Fibroblast of lung (primary cell): Measurements from ENCODE around the gene TCFL5. TPM values are rescaled to one million over a fixed set of nuclear protein-coding genes. Genes with fewer than 3 reads are reported as not detected.

Experiments
- DNase-seq, 2 donors: peaks; one replicate each; pipeline versions ENCODE4 v3.0.0 to v3.0.0-alpha.2; 2010; ENCODE audit warnings: low read depth in 2 of 2
- H2AFZ ChIP-seq: 2 replicates; pipeline ENCODE4 v1.5.1; 2012; ENCODE audit warnings: low read length, control low read depth, inconsistent platforms
- H3K27ac ChIP-seq: 2 replicates; pipeline ENCODE4 v1.5.1; 2011; ENCODE audit warnings: low read length, control low read depth; ENCODE audit not compliant: insufficient read depth
- H3K27me3 ChIP-seq: 2 replicates; pipeline ENCODE4 v1.5.1; 2011; ENCODE audit warnings: mild to moderate bottlenecking, low read length; ENCODE audit not compliant: control insufficient read depth, insufficient read depth
- H3K36me3 ChIP-seq: 2 replicates; pipeline ENCODE4 v1.5.1; 2011; ENCODE audit warnings: low read length; ENCODE audit not compliant: control insufficient read depth, insufficient read depth
- H3K4me1 ChIP-seq: 2 replicates; pipeline ENCODE4 v1.5.1; 2011; ENCODE audit warnings: low read length; ENCODE audit not compliant: control insufficient read depth, insufficient read depth; ENCODE audit errors: extremely low read depth
- H3K4me2 ChIP-seq: 2 replicates; pipeline ENCODE4 v1.5.1; 2011; ENCODE audit warnings: low read length, control low read depth; ENCODE audit not compliant: insufficient read depth; ENCODE audit errors: extremely low read depth
- H3K4me3 ChIP-seq, 4 experiments: fragments of 200-600 bp in 1 of 4; sonication (generic) in 1 of 4; replicated peaks in 1 of 4; 2 replicates each; pipeline ENCODE4 v1.5.1; 2011 to 2016; ENCODE audit warnings: low read length in 4 of 4, low read depth in 3 of 4, mild to moderate bottlenecking in 3 of 4, control low read depth in 2 of 4, inconsistent platforms in 1 of 4, mixed read lengths in 1 of 4; ENCODE audit not compliant: insufficient read depth in 1 of 4; ENCODE audit errors: control extremely low read depth in 1 of 4
- H3K79me2 ChIP-seq: 2 replicates; pipeline ENCODE4 v1.5.1; 2012; ENCODE audit warnings: mild to moderate bottlenecking, low read length, inconsistent platforms; ENCODE audit not compliant: control insufficient read depth, insufficient read depth
- H3K9ac ChIP-seq: 2 replicates; pipeline ENCODE4 v1.5.1; 2011; ENCODE audit warnings: mild to moderate bottlenecking, low read length, control low read depth; ENCODE audit not compliant: insufficient read depth
- H3K9me3 ChIP-seq: 2 replicates; pipeline ENCODE4 v1.5.1; 2012; ENCODE audit warnings: low read depth, low read length; ENCODE audit not compliant: control insufficient read depth, insufficient read depth
- H4K20me1 ChIP-seq: 2 replicates; pipeline ENCODE4 v1.5.1; 2011; ENCODE audit warnings: low read length; ENCODE audit not compliant: control insufficient read depth, insufficient read depth; ENCODE audit errors: extremely low read depth
- CTCF ChIP-seq, 2 donors: IDR thresholded peaks in 1 of 2; conservative IDR thresholded peaks in 1 of 2; 1 replicate in 1 of 2; 2 replicates in 1 of 2; pipeline ENCODE4 v1.5.1; 2011 to 2012; ENCODE audit warnings: low read length in 2 of 2, control low read depth in 1 of 2, inconsistent platforms in 1 of 2, low read depth in 1 of 2, mild to moderate bottlenecking in 1 of 2
- EZH2 ChIP-seq: IDR thresholded peaks from 2 replicates; pipeline ENCODE4 v1.5.1; 2012; ENCODE audit warnings: low read length, control low read depth, mild to moderate bottlenecking; ENCODE audit errors: missing control alignments
- polyA plus RNA-seq, 2 donors: library from polyadenylated mRNA; depleted of rRNA in 1 of 2; stranded (reverse) in 1 of 2; unstranded in 1 of 2; fragments of >200 nt; gene quantifications; 2 replicates each; pipeline ENCODE4 v1.2.1, GENCODE V29; 2011 to 2012; ENCODE audit warnings: missing spikeins in 1 of 2
- total RNA-seq: library from RNA; depleted of rRNA; stranded (reverse); fragments of >200 nt; gene quantifications from 2 replicates; pipeline ENCODE4 v1.2.1, GENCODE V29; 2014

TCFL5 gene
- total and polyA plus RNA-seq, 2 donors (not counting 1 experiment from before 2014, with no cell fraction given), result 9.8 to 13.7 TPM

- H3K27ac ChIP-seq, result no peak overlapping the region
- no peak overlapping the region for H3K4me3 ChIP-seq
- no peaks in the 10 kb centered on the region for H3K27me3 ChIP-seq
- no peaks in the 10 kb centered on the region for H3K9me3 ChIP-seq
- H3K9ac ChIP-seq, result no peak overlapping the region
- DNase-seq, result no peak
- H3K79me2 ChIP-seq, result no peaks in the 10 kb centered on the region
- TF ChIP-seq EZH2, result no peak
- H2AFZ ChIP-seq, result no peak overlapping the region
- H3K4me1 ChIP-seq, result no peaks in the 10 kb centered on the region
- H3K4me2 ChIP-seq, result no peak overlapping the region
- no peaks in the 10 kb centered on the region for H3K36me3 ChIP-seq
- no peaks in the 10 kb centered on the region for H4K20me1 ChIP-seq
Measured at GRCh38 chr20:62839261-62839660, 22.4 kb downstream of the TCFL5 start.

- DNase-seq, result peak in 1 of 2 donors; percentile 74
Measured at GRCh38 chr20:62838128-62838891, 23.3 kb downstream of the TCFL5 start.

GRCh38 chr20:62837790-62838127 lies 23.9 kb downstream of the TCFL5 start:
- H3K4me3 ChIP-seq, result no peak overlapping the region
- no peak overlapping the region for H3K27ac ChIP-seq
- TF ChIP-seq EZH2 (no peak), CTCF (conservative IDR thresholded peaks at IDR 0.05 in 1 of 2, IDR thresholded peaks at IDR 0.05 in 1 of 2; ENCODE audit: low read depth in 1 of 2, low read length in 2 of 2) (no peak)
- no peaks in the 10 kb centered on the region for H3K4me1 ChIP-seq
- no peaks in the 10 kb centered on the region for H4K20me1 ChIP-seq
- no peak overlapping the region for H3K4me2 ChIP-seq
- no peak overlapping the region for H3K9ac ChIP-seq
- no peaks in the 10 kb centered on the region for H3K9me3 ChIP-seq
- no peaks in the 10 kb centered on the region for H3K36me3 ChIP-seq
- DNase-seq, result no peak
- H3K79me2 ChIP-seq, result no peaks in the 10 kb centered on the region
- no peak overlapping the region for H2AFZ ChIP-seq
- no peaks in the 10 kb centered on the region for H3K27me3 ChIP-seq

More at GRCh38 chr20:62838128-62838891, 23.3 kb downstream of the TCFL5 start:
- H3K9me3 ChIP-seq, result no peaks in the 10 kb centered on the region
- H3K27me3 ChIP-seq, result no peaks in the 10 kb centered on the region
- H3K36me3 ChIP-seq, result no peaks in the 10 kb centered on the region
- no peak overlapping the region for H3K4me3 ChIP-seq
- TF ChIP-seq CTCF (conservative IDR thresholded peaks at IDR 0.05 in 1 of 2, IDR thresholded peaks at IDR 0.05 in 1 of 2; ENCODE audit: low read depth in 1 of 2, low read length in 2 of 2) (no peak), EZH2 (no peak)
- no peak overlapping the region for H3K27ac ChIP-seq
- no peak overlapping the region for H3K4me2 ChIP-seq
- no peak overlapping the region for H3K9ac ChIP-seq
- no peaks in the 10 kb centered on the region for H3K79me2 ChIP-seq
- no peaks in the 10 kb centered on the region for H3K4me1 ChIP-seq
- no peaks in the 10 kb centered on the region for H4K20me1 ChIP-seq
- H2AFZ ChIP-seq, result no peak overlapping the region
